DMS79 (cell line): ENCODE results near the gene TIGD3.

Source experiments
- DNase-seq: peaks from one replicate; lab custom pipeline; 2025; lab: John Stamatoyannopoulos, UW

The TIGD3 gene

GRCh38 chr11:65390099-65390941 is 35.8 kb downstream of the TIGD3 start:
- no peak for DNase-seq

DNA sequence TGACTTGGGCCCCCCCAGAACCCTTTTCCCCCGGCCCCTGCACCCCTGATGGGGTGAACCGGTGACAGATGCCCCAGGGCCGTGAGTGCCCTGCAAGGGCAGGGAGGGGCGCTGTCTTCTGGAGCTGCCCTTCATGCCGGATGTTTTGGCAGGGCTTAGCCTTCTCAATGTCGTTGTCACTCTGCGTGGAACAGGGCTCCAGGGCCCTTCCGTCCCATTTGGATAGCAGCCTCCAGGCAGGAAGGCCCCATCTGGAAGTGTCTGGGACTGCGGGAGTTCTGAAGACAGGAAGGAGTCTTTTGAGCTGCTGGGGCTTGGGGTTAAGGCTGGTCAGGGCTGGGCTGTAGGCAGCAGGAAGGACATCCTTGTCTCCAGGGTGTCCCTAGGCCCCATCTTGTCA is 36.4 kb downstream of the TIGD3 start:
- DNase-seq = no peak

GRCh38 chr11:65392186-65392829 is 37.8 kb downstream of the TIGD3 start:
- DNase-seq = no peak

- no peak for DNase-seq
These were observed 38.3 kb downstream of the TIGD3 start for GRCh38 chr11:65392899-65393298.

DNA sequence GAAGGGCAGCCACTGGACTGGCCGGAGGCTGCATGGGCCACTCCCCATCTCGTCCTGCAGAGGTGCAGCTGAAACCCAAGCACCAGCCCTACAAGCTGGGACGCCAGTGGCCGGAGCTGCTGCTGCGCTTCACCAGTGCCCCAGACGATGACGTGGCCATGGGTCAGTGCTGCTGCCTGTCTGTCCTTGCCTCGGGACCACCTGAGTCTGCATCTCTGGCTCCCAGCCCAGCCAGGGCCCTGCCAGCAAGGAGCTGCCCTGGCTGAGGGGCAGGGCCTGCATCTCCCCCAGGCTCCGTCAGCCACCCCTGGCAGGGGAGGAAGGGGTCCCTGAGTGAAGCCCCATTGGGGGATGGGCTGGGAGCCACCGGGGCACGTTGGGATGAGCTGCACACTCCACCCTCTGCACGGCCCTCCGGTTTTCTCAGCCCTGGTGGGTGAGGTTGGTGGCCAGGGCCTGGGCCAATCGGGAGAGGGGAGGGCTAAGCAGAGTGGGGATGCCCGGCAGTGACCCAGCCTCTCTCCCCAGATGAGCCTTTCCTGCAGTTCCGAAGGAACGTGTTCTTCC is 39.0 kb downstream of the TIGD3 start:
- no peak for DNase-seq

DNA sequence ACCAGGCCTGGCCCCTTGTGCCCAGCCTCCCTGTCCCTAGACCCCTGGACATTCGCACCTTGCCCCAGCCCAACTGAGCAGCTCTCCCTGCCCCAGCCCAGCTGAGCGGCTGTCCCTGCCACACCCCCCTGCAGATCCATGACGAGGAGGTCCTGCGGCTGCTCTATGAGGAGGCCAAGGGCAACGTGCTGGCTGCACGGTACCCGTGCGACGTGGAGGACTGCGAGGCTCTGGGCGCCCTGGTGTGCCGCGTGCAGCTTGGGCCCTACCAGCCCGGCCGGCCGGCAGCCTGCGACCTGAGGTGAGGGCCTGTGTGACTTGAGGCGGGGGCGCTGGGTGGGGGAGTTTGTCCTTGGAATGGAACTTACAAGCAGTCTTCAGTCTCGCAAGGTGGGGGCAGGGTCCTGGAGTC is 39.6 kb downstream of the TIGD3 start:
- DNase-seq = no peak

GRCh38 chr11:65395961-65396530 is 41.5 kb downstream of the TIGD3 start:
- no peak for DNase-seq

GRCh38 chr11:65396769-65397745 is 42.5 kb downstream of the TIGD3 start:
- no peak for DNase-seq

DNA sequence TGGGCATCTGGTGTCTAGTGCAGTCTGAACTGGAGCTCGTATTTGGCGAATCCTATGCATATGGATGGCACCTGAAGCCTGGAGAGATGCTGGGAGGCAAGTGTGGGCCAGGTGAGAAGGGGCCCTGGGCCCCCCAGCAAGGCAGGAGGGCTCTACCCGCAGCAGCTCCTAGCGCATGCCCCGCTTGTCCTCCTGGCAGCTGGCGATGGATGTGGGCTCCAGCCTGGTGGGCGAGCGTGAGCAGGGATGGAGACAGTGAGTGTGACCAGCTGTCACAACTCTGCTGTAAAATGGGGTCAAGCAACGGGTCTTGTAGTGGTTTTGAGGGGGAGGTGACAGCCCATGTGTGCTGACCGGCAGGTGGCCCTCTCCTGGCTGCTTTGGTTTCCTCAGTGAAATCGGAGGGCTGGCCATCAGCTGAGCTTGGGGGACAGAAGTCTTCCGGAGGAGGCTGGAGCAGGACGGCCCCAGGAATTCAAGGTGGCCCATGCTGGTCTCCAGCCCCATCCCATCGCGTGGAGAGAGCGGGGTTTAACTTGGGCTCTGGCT is 43.9 kb downstream of the TIGD3 start:
- DNase-seq = no peak

GRCh38 chr11:65399249-65399648 is 44.7 kb downstream of the TIGD3 start:
- no peak for DNase-seq

- no peak for DNase-seq
These were observed 45.3 kb downstream of the TIGD3 start for GRCh38 chr11:65399845-65400244.

DNA sequence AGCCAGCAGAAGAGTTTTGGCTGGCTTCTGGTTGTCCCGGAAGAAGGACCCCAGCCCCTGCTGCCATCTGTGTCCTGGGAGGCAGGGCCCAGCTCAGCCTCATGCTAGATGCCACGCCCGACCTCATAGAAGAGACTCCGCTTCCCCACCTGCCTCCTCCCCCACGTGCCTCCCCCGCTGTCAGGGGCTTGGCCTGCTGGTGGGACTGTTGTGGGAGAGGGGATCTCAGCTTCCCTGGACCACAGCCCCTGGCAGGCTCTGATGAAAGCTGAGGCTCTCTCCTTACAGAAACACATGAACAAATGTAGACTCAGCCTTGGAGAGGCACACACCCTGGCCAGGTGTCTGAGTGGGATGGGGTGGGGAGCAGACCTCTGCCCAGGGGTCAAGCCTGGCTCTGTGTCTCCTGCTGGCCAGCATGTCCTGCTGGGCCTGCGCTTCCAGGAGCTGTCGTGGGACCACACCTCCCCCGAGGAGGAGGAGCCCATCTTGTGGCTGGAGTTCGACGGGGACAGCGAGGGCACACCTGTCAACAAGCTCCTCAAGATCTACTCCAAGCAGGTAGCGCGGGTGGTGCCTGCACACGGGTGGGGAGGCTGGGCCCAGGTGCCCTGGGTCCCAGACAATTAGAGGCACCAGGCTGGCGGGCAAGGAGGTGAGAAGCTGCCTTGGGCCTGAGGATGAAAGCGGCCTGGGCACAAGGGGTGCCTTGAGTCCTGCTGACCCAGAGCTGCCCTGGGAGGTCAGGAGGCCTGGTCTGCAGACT is 45.9 kb downstream of the TIGD3 start:
- DNase-seq = no peak

GRCh38 chr11:65401073-65401802 is 46.7 kb downstream of the TIGD3 start:
- no peak for DNase-seq

GRCh38 chr11:65401803-65402248 is 47.3 kb downstream of the TIGD3 start:
- DNase-seq = no peak

- no peak for DNase-seq
These were observed 48.2 kb downstream of the TIGD3 start for GRCh38 chr11:65402790-65403189.

- DNase-seq = no peak
These were observed 49.1 kb downstream of the TIGD3 start for GRCh38 chr11:65403607-65404121.

DNA sequence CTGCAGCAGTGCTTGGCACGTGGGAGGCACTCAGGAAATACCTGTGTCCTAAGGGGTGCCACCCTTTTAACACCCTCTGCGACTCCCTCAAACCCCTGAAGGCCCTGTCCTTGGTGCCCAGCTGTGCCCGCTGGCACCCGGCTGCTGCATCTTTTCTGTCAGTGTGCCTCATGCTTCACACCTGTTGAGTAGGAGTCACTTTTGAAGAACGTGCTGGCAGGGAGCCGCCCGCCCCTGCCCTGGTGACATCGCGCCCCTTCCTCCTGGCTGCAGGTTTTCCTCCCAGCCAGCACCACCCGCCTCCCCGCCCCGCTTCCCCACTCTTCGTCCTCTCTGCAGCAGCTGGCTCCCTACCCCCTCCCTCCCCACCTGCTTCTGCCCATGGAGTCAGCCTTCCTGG is 49.7 kb downstream of the TIGD3 start:
- no peak for DNase-seq

DNA sequence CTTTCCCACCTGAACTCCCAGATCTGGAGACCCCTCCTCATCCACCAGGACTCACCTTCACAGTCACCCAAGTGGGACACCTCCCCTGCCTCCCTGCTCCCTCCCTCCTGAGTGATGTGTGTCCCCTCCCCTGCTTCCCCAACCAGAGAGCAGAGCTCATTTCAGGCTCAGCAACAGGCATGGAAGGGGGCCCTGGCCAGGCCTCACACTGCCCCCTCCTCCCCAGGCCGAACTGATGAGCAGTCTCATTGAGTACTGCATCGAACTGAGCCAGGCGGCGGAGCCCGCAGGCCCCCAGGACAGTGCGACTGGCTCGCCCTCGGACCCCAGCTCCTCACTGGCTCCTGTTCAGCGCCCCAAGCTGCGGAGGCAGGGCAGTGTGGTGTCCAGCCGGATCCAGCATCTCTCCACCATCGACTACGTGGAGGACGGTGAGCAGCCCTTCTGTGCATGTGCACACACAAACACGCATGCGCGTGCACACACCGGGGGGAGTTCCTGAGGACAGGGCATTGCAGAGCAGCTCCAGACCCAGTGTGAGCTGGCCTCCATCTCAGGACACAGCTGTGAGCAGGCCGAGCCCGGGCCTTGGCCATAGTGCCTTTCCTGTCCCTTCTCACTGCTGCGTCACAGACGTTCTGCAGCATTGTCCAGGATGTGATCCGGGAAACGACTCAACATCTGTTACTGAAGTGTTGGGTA is 50.2 kb downstream of the TIGD3 start:
- DNase-seq = no peak
